ENCODE measurements around the gene ABCG1. TPM values are rescaled to one million over a fixed set of nuclear protein-coding genes. Genes with fewer than 3 reads are reported as not detected.

Gene ABCG1
- total and polyA plus RNA-seq, 2 of the 4 experiments (the other 2 are of a cell fraction), result 0.19 to 0.36 TPM

DNA sequence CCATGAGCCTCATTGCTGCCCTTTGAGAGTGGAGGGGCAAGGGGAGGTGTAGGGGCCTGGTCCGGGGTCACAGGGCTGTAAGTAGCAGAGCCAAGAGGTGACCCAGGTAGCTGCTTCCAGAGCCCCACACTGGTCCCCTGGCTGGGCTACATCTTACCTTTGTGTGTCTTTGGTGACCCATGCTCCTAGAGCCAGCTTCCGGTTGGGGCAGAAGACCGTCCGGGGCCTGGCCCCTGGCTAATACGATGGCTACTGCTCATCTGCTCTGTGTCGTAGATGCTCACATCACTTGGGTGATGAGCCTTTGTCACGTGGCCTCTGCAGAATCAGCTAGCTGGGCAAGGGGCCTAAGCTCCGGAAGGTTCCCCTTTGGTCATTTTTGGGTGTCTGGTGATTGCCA, 20.6 kb downstream of the ABCG1 start:
- H4K8ac ChIP-seq (ENCODE audit: low read depth in 2 of 2, low read length in 2 of 2), result no peak overlapping the region
- H2AFZ ChIP-seq (replicated peaks; ENCODE audit: low read length, poor library complexity), result no peak overlapping the region
- BruUV-seq (replicated peaks), result no TSS peak
- peaks cover 29% of the 10 kb centered on the region for H3K27me3 ChIP-seq (ENCODE audit: control insufficient read depth, insufficient read depth, low read length)
- H3K9ac ChIP-seq (ENCODE audit: low read depth, low read length), result no peak overlapping the region
- intact Hi-C loops (cut with micrococcal nuclease) (no loop called here), dilution Hi-C loops (cut with HindIII; ENCODE audit: low sequenced_read_pairs, unreplicated experiment) (no loop called here), in situ Hi-C loops (cut with MboI; ENCODE audit: low sequenced_read_pairs) (no loop called here)
- H3K27ac ChIP-seq (ENCODE audit: insufficient read depth, low read length), result no peak overlapping the region
- no peak overlapping the region for H2AK5ac ChIP-seq (ENCODE audit: low read depth, low read length)
- DNase-seq (no peak), ATAC-seq (ENCODE audit: low read depth) (no peak)
- no peak overlapping the region for H2BK5ac ChIP-seq (ENCODE audit: low read depth, low read length, poor library complexity, severe bottlenecking)
- TF ChIP-seq CHD1 (IDR thresholded peaks at IDR 0.05; ENCODE audit: low read depth, low read length), result no peak
- TF ChIP-seq RFX5 (IDR thresholded peaks at IDR 0.05; ENCODE audit: low read depth, low read length), result no peak
- TF ChIP-seq MAZ (IDR thresholded peaks at IDR 0.05; ENCODE audit: borderline replicate concordance, low read depth, low read length), result no peak
- TF ChIP-seq MXI1 (IDR thresholded peaks at IDR 0.05; ENCODE audit: borderline replicate concordance, low read depth, low read length), result no peak
- no peak for TF ChIP-seq SMC3 (IDR thresholded peaks at IDR 0.05; ENCODE audit: low read depth, low read length)
- no peak for TF ChIP-seq USF2 (IDR thresholded peaks at IDR 0.05; ENCODE audit: low read depth, low read length)
- TF ChIP-seq FOS (IDR thresholded peaks at IDR 0.05; ENCODE audit: low read depth, low read length), result no peak
- no peak for TF ChIP-seq CEBPB (IDR thresholded peaks at IDR 0.05; ENCODE audit: low read depth, low read length)
- H3K4me3 ChIP-seq (ENCODE audit: insufficient read depth, low read depth, low read length), result no peak overlapping the region
- H2AK9ac ChIP-seq (replicated peaks; ENCODE audit: low read depth, low read length, poor library complexity), result no peak overlapping the region
- no peak overlapping the region for H4K91ac ChIP-seq (ENCODE audit: insufficient read depth, low read depth, low read length)
- H3K9me1 ChIP-seq (ENCODE audit: insufficient read depth, low read length), result 0 out of 2 replicates have a peak, but pooled peaks cover 2% of the 10 kb centered on the region
- H3K4ac ChIP-seq (ENCODE audit: low read depth, low read length), result no peak overlapping the region
- no peak overlapping the region for H3K18ac ChIP-seq (ENCODE audit: low read depth, low read length)
- no peak overlapping the region for H3K23ac ChIP-seq (ENCODE audit: low read depth, low read length)
- H2BK120ac ChIP-seq (ENCODE audit: low read depth, low read length), result no peak overlapping the region
- CTCF ChIA-PET, result no interaction called here
- H2BK20ac ChIP-seq (ENCODE audit: low read depth, low read length), result no peak overlapping the region
- POLR2A ChIA-PET (ENCODE audit: unreplicated experiment), result no interaction called here
- H4K5ac ChIP-seq (ENCODE audit: low read depth, low read length), result no peak overlapping the region
- H3K4me1 ChIP-seq (ENCODE audit: control insufficient read depth, insufficient read depth, low read length), result peaks cover 8% of the 10 kb centered on the region; the same call in 1 of the 2 replicates
- H3K14ac ChIP-seq (replicated peaks; ENCODE audit: low read depth, low read length), result no peak overlapping the region
- no peaks in the 10 kb centered on the region; the same call in 1 of the 2 replicates for H3K9me3 ChIP-seq (ENCODE audit: control insufficient read depth, insufficient read depth, low read length)
- 100% methylated on average over 1 of the region's 8 CpGs; no CpG with 5 or more reads in 1 of the 2 experiments for WGBS, 2 experiments (ENCODE audit: extremely low coverage in 2 of 2, insufficient read length in 1 of 2)
- H2BK15ac ChIP-seq (ENCODE audit: low read depth, low read length), result no peak overlapping the region
- H3K36me3 ChIP-seq (ENCODE audit: control insufficient read depth, insufficient read depth, low read length), result no peaks in the 10 kb centered on the region
- no peaks in the 10 kb centered on the region for H3K79me1 ChIP-seq (ENCODE audit: low read depth in 1 of 2, low read length in 2 of 2)
- no peak overlapping the region for H3K4me2 ChIP-seq (ENCODE audit: low read depth, low read length)
- no peaks in the 10 kb centered on the region; the same call in 1 of the 2 replicates for H4K20me1 ChIP-seq (ENCODE audit: insufficient read depth, low read length)
- no peak overlapping the region for H3K56ac ChIP-seq (ENCODE audit: extremely low read depth, insufficient read depth, low read length)
